ENCODE measurements around the gene KCNIP1.

DNA sequence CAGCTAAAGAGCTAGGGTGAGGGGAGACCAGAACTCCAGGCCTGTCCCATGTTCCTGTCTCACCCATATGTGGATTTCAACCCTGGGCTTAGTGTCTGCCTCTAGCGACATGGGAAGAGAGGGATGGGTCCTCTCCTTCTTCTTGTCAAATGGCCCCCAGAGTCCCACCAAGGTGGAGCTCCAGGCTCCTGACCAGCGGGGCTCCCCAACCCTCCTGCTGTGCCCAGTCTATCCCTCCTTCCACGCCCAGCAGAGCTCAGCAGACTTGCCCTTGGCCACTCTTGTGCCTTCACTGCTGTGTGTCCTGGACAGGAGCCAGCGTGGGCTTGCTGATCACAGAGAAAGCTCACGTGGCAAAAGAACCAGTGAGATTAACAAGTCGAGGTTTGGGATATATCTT lies 156.7 kb downstream of the KCNIP1 start:
- no peak for TF ChIP-seq ZC3H11A (IDR thresholded peaks at IDR 0.05; ENCODE audit: low read depth, low read length)
- TF ChIP-seq CHD2 (IDR thresholded peaks at IDR 0.05; ENCODE audit: low read depth, low read length) = no peak
- no peak for TF ChIP-seq MAX (CRISPR knock-in tag; IDR thresholded peaks at IDR 0.05)
- TF ChIP-seq IRF2 (CRISPR knock-in tag; IDR thresholded peaks at IDR 0.05) = no peak
- TF ChIP-seq JUN (IDR thresholded peaks at IDR 0.05; ENCODE audit: borderline replicate concordance, low read depth, low read length) = no peak
- no peak for TF ChIP-seq JUN (CRISPR knock-in tag; IDR thresholded peaks at IDR 0.05; ENCODE audit: borderline replicate concordance)
- no peak for TF ChIP-seq YY1 (IDR thresholded peaks at IDR 0.05; ENCODE audit: borderline replicate concordance in 1 of 3, control insufficient read depth in 1 of 3, extremely low read depth in 1 of 3, insufficient read depth in 3 of 3, insufficient read length in 1 of 3, insufficient replicate concordance in 2 of 3, low read depth in 1 of 3, low read length in 2 of 3)
- TF ChIP-seq CBFB (CRISPR knock-in tag; IDR thresholded peaks at IDR 0.05) = no peak
- no peak for TF ChIP-seq CTBP1 (IDR thresholded peaks at IDR 0.05; ENCODE audit: borderline replicate concordance)
- TF ChIP-seq KDM4B (IDR thresholded peaks at IDR 0.05; ENCODE audit: borderline replicate concordance in 2 of 2, low read depth in 1 of 2) = no peak
